Progenitor cell of endocrine pancreas (in vitro differentiated cells): ENCODE measurements around the gene RPN1. TPM values are rescaled to one million over a fixed set of nuclear protein-coding genes. Genes with fewer than 3 reads are reported as not detected.

ENCODE experiments used
- DNase-seq: peaks from one replicate; pipeline ENCODE4 v3.0.0; 2021; ENCODE audit warnings: low spot score; ENCODE audit not compliant: unreplicated experiment
- H3K27ac Mint-ChIP-seq: 2 replicates; pipeline ENCODE4 v1.8.0; 2021; ENCODE audit warnings: mild to moderate bottlenecking, moderate library complexity, mixed read lengths
- H3K27me3 Mint-ChIP-seq: 2 replicates; pipeline ENCODE4 v1.8.0; 2021; ENCODE audit warnings: mixed read lengths
- H3K36me3 Mint-ChIP-seq: 2 replicates; pipeline ENCODE4 v1.8.0; 2022; ENCODE audit warnings: mixed read lengths; ENCODE audit not compliant: insufficient read depth
- H3K4me1 Mint-ChIP-seq: 2 replicates; pipeline ENCODE4 v1.8.0; 2021; ENCODE audit warnings: low read depth, mixed read lengths
- H3K4me3 Mint-ChIP-seq: 2 replicates; pipeline ENCODE4 v1.8.0; 2021; ENCODE audit warnings: low read depth, mild to moderate bottlenecking, moderate library complexity, mixed read lengths
- H3K9me3 Mint-ChIP-seq: 2 replicates; pipeline ENCODE4 v1.8.0; 2021; ENCODE audit warnings: low read depth, mixed read lengths
- CTCF ChIP-seq: fragments of 200-600 bp; sonication (generic); IDR thresholded peaks from one replicate; pipeline ENCODE4 v1.5.0; 2021; ENCODE audit warnings: antibody characterized with exemption, mild to moderate bottlenecking; ENCODE audit not compliant: unreplicated experiment
- total RNA-seq: library from RNA; stranded (reverse); gene quantifications from 2 replicates; pipeline ENCODE4 v1.2.1, GENCODE V29; 2021

The RPN1 gene
- total RNA-seq, 1 donor from 2014 or later = 166 TPM

GRCh38 chr3:128613083-128613829 lies 37.4 kb downstream of the RPN1 start:
- no peak for DNase-seq
- TF ChIP-seq CTCF = no peak
- no peak overlapping the region for H3K4me3 Mint-ChIP-seq
- H3K27ac Mint-ChIP-seq = no peak overlapping the region
- peaks cover 2% of the 10 kb centered on the region for H3K36me3 Mint-ChIP-seq
- H3K9me3 Mint-ChIP-seq = no peaks in the 10 kb centered on the region
- H3K4me1 Mint-ChIP-seq = peaks cover 4% of the 10 kb centered on the region
- H3K27me3 Mint-ChIP-seq = no peaks in the 10 kb centered on the region

GRCh38 chr3:128610451-128611070 lies 40.1 kb downstream of the RPN1 start:
- Mint-ChIP-seq H3K4me1 (no peaks in the 10 kb centered on the region), H3K27ac (no peak overlapping the region), H3K27me3 (peaks cover 8% of the 10 kb centered on the region), H3K9me3 (no peaks in the 10 kb centered on the region), H3K36me3 (peaks cover under 1% of the 10 kb centered on the region), H3K4me3 (no peak overlapping the region)
- no peak for TF ChIP-seq CTCF
- no peak for DNase-seq

GRCh38 chr3:128609294-128609693 lies 41.3 kb downstream of the RPN1 start:
- H3K27me3 Mint-ChIP-seq = peaks cover 8% of the 10 kb centered on the region
- H3K4me3 Mint-ChIP-seq = no peak overlapping the region
- no peaks in the 10 kb centered on the region for H3K36me3 Mint-ChIP-seq
- H3K9me3 Mint-ChIP-seq = no peaks in the 10 kb centered on the region
- TF ChIP-seq CTCF = no peak
- H3K4me1 Mint-ChIP-seq = no peaks in the 10 kb centered on the region
- no peak overlapping the region for H3K27ac Mint-ChIP-seq
- no peak for DNase-seq

GRCh38 chr3:128607710-128608048 lies 42.9 kb downstream of the RPN1 start:
- Mint-ChIP-seq H3K27me3 (peaks cover 8% of the 10 kb centered on the region), H3K9me3 (no peaks in the 10 kb centered on the region), H3K36me3 (no peaks in the 10 kb centered on the region), H3K4me1 (no peaks in the 10 kb centered on the region), H3K4me3 (no peak overlapping the region), H3K27ac (no peak overlapping the region)
- DNase-seq = no peak
- TF ChIP-seq CTCF = no peak

GRCh38 chr3:128606094-128606493 lies 44.5 kb downstream of the RPN1 start:
- H3K27me3 Mint-ChIP-seq = peaks cover 8% of the 10 kb centered on the region
- H3K27ac Mint-ChIP-seq = peak overlapping the region; percentile 29
- H3K4me1 Mint-ChIP-seq = no peaks in the 10 kb centered on the region
- no peak for DNase-seq
- no peaks in the 10 kb centered on the region for H3K9me3 Mint-ChIP-seq
- H3K4me3 Mint-ChIP-seq = no peak overlapping the region
- H3K36me3 Mint-ChIP-seq = no peaks in the 10 kb centered on the region
- no peak for TF ChIP-seq CTCF
